Measurements from ENCODE around the gene PHKG1.
A peak's percentile ranks its signal among the peaks of the same experiment; 100 is the strongest.
"Not testable (repeated sequence)": the region's sequence is repeated elsewhere in the genome, so short reads cannot be mapped to it uniquely, and the experiment has no call there.

PHKG1 gene

DNA sequence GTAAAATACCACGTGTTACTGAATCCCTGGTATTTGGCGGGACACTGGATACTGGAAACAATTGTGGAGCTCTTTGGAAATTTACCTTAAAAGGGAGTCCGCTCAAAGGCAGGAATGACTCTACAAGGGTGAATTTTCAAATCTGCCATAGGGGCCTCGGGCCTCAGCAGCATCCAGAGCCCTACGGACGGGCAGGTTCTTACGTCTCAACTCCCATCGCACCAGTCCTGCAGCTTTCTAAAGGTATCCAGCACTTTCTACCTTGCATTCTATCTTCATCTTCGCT lies 41.8 kb downstream of the PHKG1 start:
- in situ Hi-C loops (cut with HindIII; ENCODE audit: low pct_ligation_motif_present, low pct_unique_long_range_greater_than_20kb, low sequenced_read_pairs) = no loop called here
- DNase-seq = no peak

DNA sequence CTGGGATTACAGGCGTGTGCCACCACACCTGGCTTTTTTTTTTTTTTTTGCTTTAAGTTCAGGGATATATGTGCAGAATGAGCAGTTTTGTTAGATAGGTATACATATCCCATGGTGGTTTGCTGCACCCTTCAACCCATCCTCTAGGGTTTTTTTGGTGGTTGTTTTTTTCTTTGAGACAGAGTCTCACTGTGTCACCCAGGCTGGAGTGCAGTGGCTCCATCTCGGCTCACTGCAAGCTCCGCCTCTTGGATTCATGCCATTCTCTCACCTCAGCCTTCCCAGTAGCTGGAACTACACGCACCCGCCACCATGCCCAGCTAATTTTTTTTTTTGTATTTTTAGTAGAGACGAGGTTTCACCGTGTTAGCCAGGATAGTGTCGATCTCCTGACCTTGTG lies 44.0 kb downstream of the PHKG1 start:
- in situ Hi-C loops (cut with HindIII; ENCODE audit: low pct_ligation_motif_present, low pct_unique_long_range_greater_than_20kb, low sequenced_read_pairs); DNase-seq: not testable (repeated sequence)

DNA sequence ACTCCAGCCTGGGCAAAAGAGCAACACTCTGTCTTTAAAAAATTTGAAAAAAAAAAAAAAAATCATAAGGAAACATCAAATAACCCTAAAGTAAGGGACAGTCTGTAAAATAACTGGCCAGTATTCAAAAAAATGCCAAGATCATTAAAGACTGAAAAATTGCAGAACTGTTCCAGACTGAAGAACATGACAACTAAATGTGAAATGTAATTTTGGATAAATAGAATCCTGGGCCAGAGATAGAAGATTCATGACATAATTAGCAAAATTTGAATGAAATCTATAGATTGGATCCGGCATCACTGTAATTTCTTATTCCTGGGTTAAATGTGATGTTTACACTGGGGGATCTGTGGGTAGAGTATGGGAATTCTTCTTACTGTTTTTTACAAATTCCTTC lies 44.5 kb downstream of the PHKG1 start:
- in situ Hi-C loops (cut with HindIII; ENCODE audit: low pct_ligation_motif_present, low pct_unique_long_range_greater_than_20kb, low sequenced_read_pairs) = no loop called here
- no peak for DNase-seq

- peak; percentile 85 for DNase-seq
- in situ Hi-C loops (cut with HindIII; ENCODE audit: low pct_ligation_motif_present, low pct_unique_long_range_greater_than_20kb, low sequenced_read_pairs) = not testable (repeated sequence)
These were observed 45.2 kb downstream of the PHKG1 start for GRCh38 chr7:56047446-56048116.

- peak; percentile 87 for DNase-seq
- in situ Hi-C loops (cut with HindIII; ENCODE audit: low pct_ligation_motif_present, low pct_unique_long_range_greater_than_20kb, low sequenced_read_pairs) = no loop called here
These were observed 45.9 kb downstream of the PHKG1 start for GRCh38 chr7:56046721-56047445.

GRCh38 chr7:56045758-56046157 lies 47.0 kb downstream of the PHKG1 start:
- DNase-seq; in situ Hi-C loops (cut with HindIII; ENCODE audit: low pct_ligation_motif_present, low pct_unique_long_range_greater_than_20kb, low sequenced_read_pairs): not testable (repeated sequence)

GRCh38 chr7:56040730-56041129 lies 52.0 kb downstream of the PHKG1 start:
- in situ Hi-C loops (cut with HindIII; ENCODE audit: low pct_ligation_motif_present, low pct_unique_long_range_greater_than_20kb, low sequenced_read_pairs) = no loop called here
- DNase-seq = no peak

DNA sequence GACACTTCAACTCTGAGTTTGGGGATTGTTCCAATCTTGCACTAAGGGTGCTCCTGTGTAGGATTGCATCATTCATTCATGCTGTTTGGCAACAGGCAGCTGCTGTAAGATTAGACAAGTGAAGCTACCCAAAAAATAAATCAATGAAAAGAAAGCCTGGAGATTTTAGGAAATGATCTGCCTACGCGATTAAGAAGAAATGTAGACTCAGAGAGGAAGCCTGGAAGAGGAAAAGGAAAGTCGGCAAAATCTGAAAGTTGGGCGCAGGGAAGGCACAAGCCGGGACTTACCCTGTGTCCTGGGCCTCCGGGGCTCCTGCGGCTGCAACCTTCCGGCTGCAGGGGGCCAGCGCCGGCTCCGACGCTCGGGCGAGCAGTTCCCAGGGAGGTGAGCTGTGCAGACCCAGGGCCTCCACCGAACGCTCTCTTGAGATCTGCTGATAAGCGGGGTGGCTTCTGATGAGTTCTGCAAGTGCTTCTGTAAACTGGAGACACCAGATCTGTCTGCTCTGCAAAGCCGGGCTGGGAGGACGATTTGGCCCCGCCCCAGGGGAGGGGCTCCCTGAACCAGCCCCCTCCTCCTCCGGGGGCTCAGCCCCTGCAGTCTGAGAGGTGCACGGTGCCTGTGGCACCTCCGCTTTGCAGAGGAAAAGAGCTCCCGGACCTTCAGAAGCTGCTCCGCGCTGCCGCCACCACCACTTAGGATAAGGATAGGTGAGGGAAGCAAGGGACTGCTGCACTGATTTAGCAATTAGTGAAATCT lies 58.9 kb downstream of the PHKG1 start:
- in situ Hi-C loops (cut with HindIII; ENCODE audit: low pct_ligation_motif_present, low pct_unique_long_range_greater_than_20kb, low sequenced_read_pairs) = no loop called here
- peak; percentile 90 for DNase-seq

- DNase-seq; in situ Hi-C loops (cut with HindIII; ENCODE audit: low pct_ligation_motif_present, low pct_unique_long_range_greater_than_20kb, low sequenced_read_pairs): not testable (repeated sequence)
These were observed 60.2 kb downstream of the PHKG1 start for GRCh38 chr7:56032578-56032977.

DNA sequence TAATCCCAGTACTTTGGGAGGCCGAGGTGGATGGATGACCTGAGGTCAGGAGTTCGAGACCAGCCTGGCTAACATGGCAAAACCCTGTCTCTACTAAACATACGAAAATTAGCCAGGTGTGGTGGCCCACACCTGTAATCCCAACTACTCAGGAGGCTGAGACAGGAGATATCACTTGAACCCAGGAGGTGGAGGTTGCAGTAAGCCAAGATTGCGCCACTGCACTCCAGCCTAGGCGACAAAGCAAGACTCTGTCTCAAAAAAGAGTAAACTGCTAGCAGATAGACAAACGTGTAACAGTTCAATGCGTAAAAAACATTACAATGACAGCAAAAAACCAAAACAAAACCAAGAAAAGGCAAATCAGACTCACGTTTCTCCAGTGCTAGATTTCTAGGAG lies 61.2 kb downstream of the PHKG1 start:
- in situ Hi-C loops (cut with HindIII; ENCODE audit: low pct_ligation_motif_present, low pct_unique_long_range_greater_than_20kb, low sequenced_read_pairs); DNase-seq: not testable (repeated sequence)

DNA sequence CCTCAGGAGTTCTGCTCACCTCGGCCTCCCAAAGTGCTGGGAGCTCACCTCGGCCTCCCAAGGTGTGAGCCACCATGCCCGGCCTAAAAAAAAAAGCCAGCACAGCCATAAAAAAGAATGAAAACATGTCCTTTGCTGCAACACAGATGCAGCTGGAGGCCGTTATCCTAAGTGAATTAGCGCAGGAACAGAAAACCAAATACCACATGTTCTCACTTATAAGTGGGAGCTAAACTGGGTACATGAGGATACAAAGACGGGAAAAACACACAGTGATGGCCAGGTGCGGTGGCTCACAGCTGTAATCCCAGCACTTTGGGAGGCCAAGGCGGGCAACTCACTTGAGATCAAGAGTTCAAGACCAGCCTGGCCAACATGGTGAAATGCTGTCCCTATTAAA lies 62.4 kb downstream of the PHKG1 start:
- no peak for DNase-seq
- in situ Hi-C loops (cut with HindIII; ENCODE audit: low pct_ligation_motif_present, low pct_unique_long_range_greater_than_20kb, low sequenced_read_pairs) = no loop called here
